Esophagus muscularis mucosa (tissue), 4 donors: ENCODE measurements around the gene FXYD5. TPM values are rescaled to one million over a fixed set of nuclear protein-coding genes. Genes with fewer than 3 reads are reported as not detected.

Experiments
- DNase-seq: peaks from one replicate; pipeline ENCODE4 v3.0.0-alpha.2; 2017; ENCODE audit errors: extremely low spot score
- H3K27ac ChIP-seq, 4 donors: fragments of 200-600 bp; sonication (generic); replicated peaks in 1 of 4; 1 replicate in 3 of 4; 2 replicates in 1 of 4; pipeline ENCODE4 v1.5.1; 2016 to 2019; ENCODE audit warnings: mild to moderate bottlenecking in 1 of 4
- H3K27me3 ChIP-seq, 4 donors: fragments of 200-600 bp; sonication (generic); one replicate each; pipeline versions ENCODE4 v1.5.1 to v1.6.0; 2016 to 2019
- H3K36me3 ChIP-seq, 4 donors: fragments of 200-600 bp; sonication (generic); one replicate each; pipeline ENCODE4 v1.5.1; 2016 to 2019
- H3K4me1 ChIP-seq, 4 donors: fragments of 200-600 bp; sonication (generic); one replicate each; pipeline ENCODE4 v1.5.1; 2016 to 2019
- H3K4me3 ChIP-seq, 4 donors: fragments of 200-600 bp; sonication (generic); 1 replicate in 2 of 4; 2 replicates in 2 of 4; pipeline ENCODE4 v1.5.1; 2016 to 2019; ENCODE audit warnings: mild to moderate bottlenecking in 4 of 4, moderate library complexity in 1 of 4
- H3K9me3 ChIP-seq, 4 donors: fragments of 200-600 bp; sonication (generic); 1 replicate in 3 of 4; 2 replicates in 1 of 4; pipeline ENCODE4 v1.5.1; 2016 to 2019
- CTCF ChIP-seq, 3 experiments: fragments of 200-600 bp in 2 of 3; fragments of 450-650 bp in 1 of 3; sonication (generic) in 2 of 3; IDR thresholded peaks; one replicate each; pipeline ENCODE4 v1.5.1; 2017 to 2019; ENCODE audit warnings: antibody characterized with exemption in 3 of 3, mild to moderate bottlenecking in 2 of 3, moderate library complexity in 1 of 3
- EP300 ChIP-seq: sonication (generic); formaldehyde crosslinking; IDR thresholded peaks from one replicate; pipeline ENCODE4 v1.6.1; 2017; ENCODE audit warnings: antibody characterized with exemption
- POLR2A ChIP-seq: fragments of 450-650 bp; IDR thresholded peaks from one replicate; pipeline ENCODE4 v1.6.1; 2017; ENCODE audit warnings: antibody characterized with exemption, moderate library complexity, mild to moderate bottlenecking, low read depth
- POLR2AphosphoS5 ChIP-seq, 2 donors: sonication (generic); formaldehyde crosslinking; IDR thresholded peaks; one replicate each; pipeline ENCODE4 v1.6.1; 2017; ENCODE audit warnings: antibody characterized with exemption in 2 of 2
- WGBS: methylation state at CpG from one replicate; pipeline ENCODE4 v1.1.5; 2018; 5-methylcytosine and 5-hydroxymethylcytosine counted together
- intact Hi-C: fragments of 100-400 bp; cut with DNase I; formaldehyde crosslinking; loops from one replicate; pipeline ENCODE4 v1.15.1; 2023
- total RNA-seq, 4 donors: library from RNA; depleted of rRNA; stranded (reverse); fragments of >200 nt; gene quantifications; one replicate each; pipeline versions ENCODE4 v1.1.0 to v1.2.1, GENCODE V29; 2016

The FXYD5 gene
- total RNA-seq, 4 donors from 2014 or later, result 26.6 to 49.3 (median 43.0) TPM

GRCh38 chr19:35164418-35164817, 9.9 kb downstream of the FXYD5 start:
- H3K27me3 ChIP-seq, result peaks cover 0 to 4% (median 0%) of the 10 kb centered on the region in 4 donors
- H3K9me3 ChIP-seq, result peaks cover 0 to 48% (median 25%) of the 10 kb centered on the region in 4 donors
- TF ChIP-seq CTCF (IDR thresholded peaks at IDR 0.05) (no peak), EP300 (no peak), POLR2AphosphoS5 (IDR thresholded peaks at IDR 0.05) (no peak), POLR2A (no peak)
- intact Hi-C loops, result no loop called here
- no peaks in the 10 kb centered on the region for H3K4me1 ChIP-seq
- peaks cover 23 to 82% (median 60%) of the 10 kb centered on the region in 4 donors for H3K36me3 ChIP-seq
- DNase-seq, result no peak
- no peak overlapping the region for H3K4me3 ChIP-seq
- WGBS, result 85% methylated on average over 2 of the region's 2 CpGs
- H3K27ac ChIP-seq, result no peak overlapping the region

GRCh38 chr19:35165200-35166058, 10.9 kb downstream of the FXYD5 start:
- peaks cover 19 to 73% (median 54%) of the 10 kb centered on the region in 4 donors for H3K36me3 ChIP-seq
- TF ChIP-seq EP300, result no peak
- H3K4me1 ChIP-seq, result no peaks in the 10 kb centered on the region
- no peak overlapping the region for H3K27ac ChIP-seq
- H3K4me3 ChIP-seq, result no peak overlapping the region
- no peaks in the 10 kb centered on the region for H3K27me3 ChIP-seq
- DNase-seq, result no peak
- 73% methylated on average over 5 of the region's 5 CpGs for WGBS
- H3K9me3 ChIP-seq, result peaks cover 0 to 48% (median 25%) of the 10 kb centered on the region in 4 donors
- intact Hi-C loops, result no loop called here

GRCh38 chr19:35166100-35167063, 11.8 kb downstream of the FXYD5 start:
- Histone ChIP-seq H3K27ac (no peak overlapping the region), H3K27me3 (no peaks in the 10 kb centered on the region), H3K4me1 (no peaks in the 10 kb centered on the region), H3K36me3 (peaks cover 19 to 63% (median 49%) of the 10 kb centered on the region in 4 donors), H3K4me3 (no peak overlapping the region), H3K9me3 (peaks cover 0 to 48% (median 25%) of the 10 kb centered on the region in 4 donors)
- whole genome bisulfite sequencing, result 93% methylated on average over 7 of the region's 7 CpGs
- intact Hi-C loops, result no loop called here
- TF ChIP-seq POLR2A (no peak), EP300 (no peak), CTCF (IDR thresholded peaks at IDR 0.05) (no peak), POLR2AphosphoS5 (IDR thresholded peaks at IDR 0.05) (no peak)
- DNase-seq, result no peak

- intact Hi-C loops, result no loop called here
- H3K36me3 ChIP-seq, result peaks cover 19 to 52% (median 39%) of the 10 kb centered on the region in 4 donors
- peaks cover 0 to 43% (median 23%) of the 10 kb centered on the region in 4 donors for H3K9me3 ChIP-seq
- TF ChIP-seq POLR2AphosphoS5 (IDR thresholded peaks at IDR 0.05) (no peak), CTCF (IDR thresholded peaks at IDR 0.05) (no peak), EP300 (no peak), POLR2A (no peak)
- H3K27ac ChIP-seq, result no peak overlapping the region
- H3K4me1 ChIP-seq, result no peaks in the 10 kb centered on the region
- 73% methylated on average over 5 of the region's 5 CpGs for WGBS
- DNase-seq, result no peak
- H3K27me3 ChIP-seq, result no peaks in the 10 kb centered on the region
- H3K4me3 ChIP-seq, result no peak overlapping the region
These were observed 12.9 kb downstream of the FXYD5 start for GRCh38 chr19:35167251-35168119.
